Upper lobe of left lung (tissue), 6 donors: ENCODE data around the gene ANAPC5. TPM values are rescaled to one million over a fixed set of nuclear protein-coding genes. Genes with fewer than 3 reads are reported as not detected.

ENCODE experiments used
- ATAC-seq, 2 donors: fragments of 200-7000 bp; cut with Tn5 transposase; one replicate each; pipeline ENCODE4 v1.9.1; 2022; ENCODE audit warnings: mild to moderate bottlenecking in 2 of 2, moderate library complexity in 2 of 2; ENCODE audit not compliant: low FRiP score in 2 of 2
- DNase-seq, 2 donors: peaks; one replicate each; pipeline ENCODE4 v3.0.0-alpha.2; 2019 to 2020
- H3K27ac ChIP-seq, 4 donors: fragments of 200-600 bp; sonication (generic); one replicate each; pipeline ENCODE4 v1.5.1; 2016 to 2019
- H3K27me3 ChIP-seq, 4 donors: fragments of 200-600 bp; sonication (generic); one replicate each; pipeline ENCODE4 v1.5.1; 2017 to 2019
- H3K36me3 ChIP-seq, 4 donors: fragments of 200-600 bp; sonication (generic); one replicate each; pipeline ENCODE4 v1.5.1; 2016 to 2019
- H3K4me1 ChIP-seq, 4 donors: fragments of 200-600 bp; sonication (generic); one replicate each; pipeline ENCODE4 v1.5.1; 2018 to 2019
- H3K4me3 ChIP-seq, 4 donors: fragments of 200-600 bp; sonication (generic); one replicate each; pipeline ENCODE4 v1.5.1; 2017 to 2019; ENCODE audit warnings: mild to moderate bottlenecking in 2 of 4, moderate library complexity in 1 of 4
- H3K9me3 ChIP-seq, 4 donors: fragments of 200-600 bp; sonication (generic); one replicate each; pipeline ENCODE4 v1.5.1; 2018 to 2019
- EP300 ChIP-seq, 4 donors: sonication (generic); formaldehyde crosslinking; IDR thresholded peaks; one replicate each; pipeline ENCODE4 v1.5.1; 2017; ENCODE audit warnings: antibody characterized with exemption in 4 of 4, control low read depth in 2 of 4
- POLR2A ChIP-seq, 4 donors: fragments of 450-650 bp; IDR thresholded peaks; one replicate each; pipeline ENCODE4 v1.5.1; 2016 to 2017; ENCODE audit warnings: antibody characterized with exemption in 4 of 4, mild to moderate bottlenecking in 2 of 4
- POLR2AphosphoS5 ChIP-seq, 2 donors: sonication (generic); formaldehyde crosslinking; IDR thresholded peaks; one replicate each; pipeline ENCODE4 v1.5.1; 2017; ENCODE audit warnings: antibody characterized with exemption in 2 of 2
- WGBS, 2 donors: methylation state at CpG; one replicate each; pipeline ENCODE4 v1.1.5; 2017 to 2018; 5-methylcytosine and 5-hydroxymethylcytosine counted together
- total RNA-seq, 6 donors: library from RNA; depleted of rRNA in 4 of 6; stranded (reverse); fragments of >200 nt in 4 of 6; gene quantifications; one replicate each; pipeline versions ENCODE4 v1.1.0 to v1.2.1, GENCODE V29; 2016 to 2021
- TF ChIP-seq, protein P1 (sequence below), 6 experiments: fragments of 450-650 bp in 4 of 6; fragments of 200-600 bp in 2 of 6; sonication (generic) in 2 of 6; IDR thresholded peaks; one replicate each; pipeline ENCODE4 v1.5.1; 2016 to 2019; ENCODE audit warnings: antibody characterized with exemption in 6 of 6
- donor health status: DM: no; HTN: no; CAD: no; lungs with moderate emphysema.
- donor health status: DM: no; HTN: yes; CAD: no; lungs with severe emphysema.

The ANAPC5 gene
- total RNA-seq, 6 donors from 2014 or later, result 68.1 to 172 (median 87.3) TPM

DNA sequence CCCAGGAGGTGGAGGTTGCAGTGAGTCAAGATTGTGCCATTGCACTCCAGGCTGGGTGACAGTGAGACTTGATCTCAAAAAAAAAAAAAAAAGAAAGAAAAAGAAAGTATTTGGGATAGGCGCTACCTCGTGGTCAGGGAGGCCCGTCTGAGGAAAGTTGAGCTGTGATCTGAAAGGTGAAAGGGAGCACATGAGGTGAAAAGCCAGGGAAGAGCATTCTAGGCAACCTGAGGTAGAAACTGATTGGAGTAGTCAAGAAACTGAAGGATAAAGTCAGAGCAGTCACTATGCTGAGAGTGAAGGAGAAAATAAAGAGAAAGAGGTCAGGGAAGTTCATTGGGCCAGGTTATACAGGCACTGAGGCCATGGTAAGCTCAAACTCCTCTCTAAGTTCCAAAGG is 7.7 kb downstream of the ANAPC5 start:
- Histone ChIP-seq H3K27ac (no peak overlapping the region), H3K4me1 (no peaks in the 10 kb centered on the region), H3K36me3 (peaks cover 14 to 79% (median 53%) of the 10 kb centered on the region in 4 donors), H3K4me3 (no peak overlapping the region), H3K9me3 (no peaks in the 10 kb centered on the region), H3K27me3 (no peaks in the 10 kb centered on the region)
- TF ChIP-seq POLR2A (IDR thresholded peaks at IDR 0.05), result no peak
- TF ChIP-seq POLR2AphosphoS5 (IDR thresholded peaks at IDR 0.05), result no peak
- TF ChIP-seq, protein P1, sequence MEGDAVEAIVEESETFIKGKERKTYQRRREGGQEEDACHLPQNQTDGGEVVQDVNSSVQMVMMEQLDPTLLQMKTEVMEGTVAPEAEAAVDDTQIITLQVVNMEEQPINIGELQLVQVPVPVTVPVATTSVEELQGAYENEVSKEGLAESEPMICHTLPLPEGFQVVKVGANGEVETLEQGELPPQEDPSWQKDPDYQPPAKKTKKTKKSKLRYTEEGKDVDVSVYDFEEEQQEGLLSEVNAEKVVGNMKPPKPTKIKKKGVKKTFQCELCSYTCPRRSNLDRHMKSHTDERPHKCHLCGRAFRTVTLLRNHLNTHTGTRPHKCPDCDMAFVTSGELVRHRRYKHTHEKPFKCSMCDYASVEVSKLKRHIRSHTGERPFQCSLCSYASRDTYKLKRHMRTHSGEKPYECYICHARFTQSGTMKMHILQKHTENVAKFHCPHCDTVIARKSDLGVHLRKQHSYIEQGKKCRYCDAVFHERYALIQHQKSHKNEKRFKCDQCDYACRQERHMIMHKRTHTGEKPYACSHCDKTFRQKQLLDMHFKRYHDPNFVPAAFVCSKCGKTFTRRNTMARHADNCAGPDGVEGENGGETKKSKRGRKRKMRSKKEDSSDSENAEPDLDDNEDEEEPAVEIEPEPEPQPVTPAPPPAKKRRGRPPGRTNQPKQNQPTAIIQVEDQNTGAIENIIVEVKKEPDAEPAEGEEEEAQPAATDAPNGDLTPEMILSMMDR (IDR thresholded peaks at IDR 0.05), result no peak
- no peak for TF ChIP-seq EP300 (IDR thresholded peaks at IDR 0.05)
- WGBS, 2 donors, result 82 to 90% methylated on average over 3 of the region's 3 CpGs
- DNase-seq (no peak), ATAC-seq (no peak)

DNA sequence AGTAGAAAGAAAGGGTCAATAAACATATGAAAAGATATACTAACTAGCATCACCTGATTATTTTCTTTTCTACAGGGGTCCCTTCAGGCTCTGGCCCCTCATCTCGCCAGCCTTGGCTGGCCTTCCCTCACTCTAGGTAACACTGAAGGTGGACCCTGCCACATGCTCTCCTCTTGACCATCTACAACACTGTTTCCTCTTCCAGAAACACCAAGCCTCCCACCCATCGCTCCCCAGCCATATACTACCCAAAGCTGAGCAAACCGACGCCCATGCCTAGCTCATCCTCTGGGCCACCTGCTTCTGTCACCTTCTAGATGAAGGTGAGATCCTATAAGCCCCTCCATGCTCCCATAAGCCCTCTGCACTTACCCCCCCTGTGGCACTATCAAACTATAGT is 14.8 kb downstream of the ANAPC5 start:
- DNase-seq (no peak), ATAC-seq (no peak)
- WGBS, 2 donors, result 97 to 100% methylated on average over 4 of the region's 4 CpGs
- peaks cover 2 to 89% (median 46%) of the 10 kb centered on the region in 4 donors for H3K36me3 ChIP-seq
- H3K27ac ChIP-seq, result no peak overlapping the region
- no peaks in the 10 kb centered on the region for H3K9me3 ChIP-seq
- TF ChIP-seq, protein P1 (IDR thresholded peaks at IDR 0.05), result no peak
- TF ChIP-seq POLR2AphosphoS5 (IDR thresholded peaks at IDR 0.05), result no peak
- TF ChIP-seq EP300 (IDR thresholded peaks at IDR 0.05), result no peak
- no peak for TF ChIP-seq POLR2A (IDR thresholded peaks at IDR 0.05)
- peaks cover 0 to 4% (median 0%) of the 10 kb centered on the region in 4 donors for H3K4me1 ChIP-seq
- no peak overlapping the region for H3K4me3 ChIP-seq
- H3K27me3 ChIP-seq, result no peaks in the 10 kb centered on the region

DNA sequence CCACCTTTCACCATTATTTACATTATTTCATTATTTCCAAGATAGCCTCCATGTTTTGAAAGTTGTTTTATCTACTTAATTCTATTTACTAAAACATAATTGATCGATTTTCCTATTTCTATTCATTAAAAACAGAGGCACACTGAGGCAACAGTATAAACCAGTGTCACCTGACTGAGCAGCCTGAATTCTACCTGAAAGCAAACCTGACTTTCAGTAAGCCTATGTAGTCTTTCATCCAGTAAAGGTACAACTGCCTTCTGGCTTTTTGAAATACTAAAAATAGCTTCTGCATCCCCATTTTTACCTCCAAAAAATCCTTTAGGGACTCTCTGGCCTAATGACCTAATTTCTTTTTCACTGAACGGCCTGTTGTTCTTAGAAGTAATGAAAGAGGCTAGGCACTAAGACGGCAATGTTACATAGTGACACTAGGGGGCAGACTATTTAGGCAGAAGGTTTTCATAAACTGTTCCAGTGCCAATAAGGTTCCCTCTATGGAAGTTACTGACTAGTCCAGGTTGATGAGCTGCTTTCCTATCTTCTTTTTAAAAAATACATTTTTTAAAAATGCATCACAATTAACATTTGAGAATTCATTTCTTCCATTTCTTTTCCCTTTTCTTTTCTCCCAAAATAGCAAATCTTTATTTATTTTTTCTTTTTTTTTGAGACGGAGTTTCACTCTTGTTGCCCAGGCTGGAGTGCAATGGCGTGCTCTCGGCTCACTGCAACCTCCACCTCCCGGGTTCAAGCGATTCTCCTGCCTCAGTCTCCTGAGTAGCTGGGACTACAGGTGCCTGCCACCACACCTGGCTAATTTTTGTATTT is 17.5 kb downstream of the ANAPC5 start:
- no peak for DNase-seq
- WGBS, 2 donors, result 64% methylated on average over 8 of the region's 8 CpGs
- Histone ChIP-seq H3K4me1 (peaks cover 0 to 4% (median 2%) of the 10 kb centered on the region in 4 donors), H3K9me3 (no peaks in the 10 kb centered on the region), H3K27ac (no peak overlapping the region), H3K36me3 (peaks cover 9 to 90% (median 51%) of the 10 kb centered on the region in 4 donors), H3K27me3 (no peaks in the 10 kb centered on the region), H3K4me3 (no peak overlapping the region)
- peak; percentile 83 to 88 for ATAC-seq
- TF ChIP-seq EP300 (IDR thresholded peaks at IDR 0.05), result no peak
- TF ChIP-seq, protein P1 (IDR thresholded peaks at IDR 0.05), result peak; percentile 62 to 85 (median 78)

DNA sequence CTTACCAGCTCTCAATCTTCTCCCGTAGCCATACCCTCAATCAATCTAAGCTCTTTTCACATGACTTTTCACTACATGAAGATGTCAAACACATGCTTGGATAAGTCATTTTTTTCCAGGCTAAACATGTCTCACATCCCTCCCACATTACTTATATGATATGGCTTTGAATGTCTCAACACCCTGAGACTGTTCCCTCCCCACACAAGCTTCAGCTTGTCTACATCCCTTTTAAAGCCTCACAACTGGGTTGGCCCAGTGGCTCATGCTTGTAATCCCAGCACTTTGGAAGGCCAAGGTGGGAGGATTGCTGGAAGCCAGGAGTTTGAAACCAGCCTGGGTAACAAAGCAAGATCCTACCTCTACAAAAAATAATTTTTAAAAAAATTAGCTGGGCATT is 18.5 kb downstream of the ANAPC5 start:
- H3K4me3 ChIP-seq, result no peak overlapping the region
- no peak for DNase-seq
- no peaks in the 10 kb centered on the region for H3K9me3 ChIP-seq
- peaks cover 0 to 4% (median 2%) of the 10 kb centered on the region in 4 donors for H3K4me1 ChIP-seq
- TF ChIP-seq EP300 (IDR thresholded peaks at IDR 0.05) (no peak), POLR2AphosphoS5 (IDR thresholded peaks at IDR 0.05) (no peak), POLR2A (IDR thresholded peaks at IDR 0.05) (no peak)
- TF ChIP-seq, protein P1 (IDR thresholded peaks at IDR 0.05), result no peak
- no peak overlapping the region for H3K27ac ChIP-seq
- H3K27me3 ChIP-seq, result no peaks in the 10 kb centered on the region
- WGBS, 2 donors, result 90 to 97% methylated on average over 1 of the region's 1 CpG
- ATAC-seq, result no peak
- H3K36me3 ChIP-seq, result peaks cover 10 to 91% (median 58%) of the 10 kb centered on the region in 4 donors
